HG03103 (cell line): ENCODE results near the gene ARF4.
A peak's percentile ranks its signal among the peaks of the same experiment; 100 is the strongest.

Experiments used
- ATAC-seq: cut with Tn5 transposase; IDR thresholded peaks from one replicate; pipeline ENCODE4 v1.9.1; 2021; ENCODE audit warnings: low read depth; ENCODE audit not compliant: unreplicated experiment

The ARF4 gene

GRCh38 chr3:57582474-57583168 is 14.5 kb downstream of the ARF4 start:
- no peak for ATAC-seq

GRCh38 chr3:57577801-57578200 is 19.3 kb downstream of the ARF4 start:
- no peak for ATAC-seq

- no peak for ATAC-seq
Measured at GRCh38 chr3:57575966-57576626, 21.0 kb downstream of the ARF4 start.

- ATAC-seq, result no peak
Measured at GRCh38 chr3:57572096-57572495, 25.0 kb downstream of the ARF4 start.

GRCh38 chr3:57570878-57571277 is 26.3 kb downstream of the ARF4 start:
- ATAC-seq, result no peak

GRCh38 chr3:57569859-57570450 is 27.2 kb downstream of the ARF4 start:
- ATAC-seq, result no peak

- ATAC-seq, result no peak
Measured at GRCh38 chr3:57559526-57559925, 37.6 kb downstream of the ARF4 start.

GRCh38 chr3:57557085-57557537 is 40.0 kb downstream of the ARF4 start:
- no peak for ATAC-seq

GRCh38 chr3:57556459-57557084 is 40.6 kb downstream of the ARF4 start:
- peak; percentile 21 for ATAC-seq

- peak; percentile 71 for ATAC-seq
Measured at GRCh38 chr3:57555738-57556458, 41.2 kb downstream of the ARF4 start, which contains the start of gene PDE12. Gene PDE12, plus strand, starts transcription at chr3:57556274. Its CDS starts 106 bp downstream, at chr3:57556380.

GRCh38 chr3:57555306-57555705 is 41.8 kb downstream of the ARF4 start:
- no peak for ATAC-seq

GRCh38 chr3:57546616-57547015 is 50.5 kb downstream of the ARF4 start:
- ATAC-seq, result no peak

GRCh38 chr3:57545636-57546268 is 51.4 kb downstream of the ARF4 start:
- no peak for ATAC-seq

GRCh38 chr3:57544181-57545125 is 52.7 kb downstream of the ARF4 start, which contains the start of gene DNAH12:
Gene DNAH12, minus strand, starts transcription at chr3:57544344. Its CDS starts 1,474 bp downstream, at chr3:57542870.
- ATAC-seq, result no peak

- ATAC-seq, result no peak
Measured at GRCh38 chr3:57538465-57538864, 58.7 kb downstream of the ARF4 start.

- ATAC-seq, result no peak
Measured at GRCh38 chr3:57530071-57530608, 67.0 kb downstream of the ARF4 start.
